ENCODE measurements around the gene GZMM.
A peak's percentile ranks its signal among the peaks of the same experiment; 100 is the strongest.
"Not testable (repeated sequence)": the region's sequence is repeated elsewhere in the genome, so short reads cannot be mapped to it uniquely, and the experiment has no call there.

GZMM gene

GRCh38 chr19:583968-584239 is 40.1 kb downstream of the GZMM start:
- no peak for DNase-seq

- DNase-seq: no peak
Observed at GRCh38 chr19:584240-585001, 40.6 kb downstream of the GZMM start.

DNA sequence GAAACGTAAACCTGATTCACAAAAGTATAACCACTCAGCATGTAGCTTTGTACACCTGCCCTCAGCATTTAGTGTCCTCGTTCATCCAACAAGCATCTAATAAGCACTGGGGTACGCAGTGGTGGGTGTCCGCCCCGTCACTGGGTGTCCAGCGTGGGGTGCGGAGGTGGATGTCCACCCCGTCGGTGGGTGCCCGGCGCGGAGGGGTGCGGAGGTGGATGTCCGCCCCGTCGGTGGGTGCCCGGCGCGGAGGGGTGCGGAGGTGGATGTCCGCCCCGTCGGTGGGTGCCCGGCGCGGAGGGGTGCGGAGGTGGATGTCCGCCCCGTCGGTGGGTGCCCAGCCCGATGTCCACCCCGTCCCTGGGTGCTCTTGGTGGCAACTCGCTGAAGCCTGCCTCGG is 41.3 kb downstream of the GZMM start:
- not testable (repeated sequence) for DNase-seq

DNA sequence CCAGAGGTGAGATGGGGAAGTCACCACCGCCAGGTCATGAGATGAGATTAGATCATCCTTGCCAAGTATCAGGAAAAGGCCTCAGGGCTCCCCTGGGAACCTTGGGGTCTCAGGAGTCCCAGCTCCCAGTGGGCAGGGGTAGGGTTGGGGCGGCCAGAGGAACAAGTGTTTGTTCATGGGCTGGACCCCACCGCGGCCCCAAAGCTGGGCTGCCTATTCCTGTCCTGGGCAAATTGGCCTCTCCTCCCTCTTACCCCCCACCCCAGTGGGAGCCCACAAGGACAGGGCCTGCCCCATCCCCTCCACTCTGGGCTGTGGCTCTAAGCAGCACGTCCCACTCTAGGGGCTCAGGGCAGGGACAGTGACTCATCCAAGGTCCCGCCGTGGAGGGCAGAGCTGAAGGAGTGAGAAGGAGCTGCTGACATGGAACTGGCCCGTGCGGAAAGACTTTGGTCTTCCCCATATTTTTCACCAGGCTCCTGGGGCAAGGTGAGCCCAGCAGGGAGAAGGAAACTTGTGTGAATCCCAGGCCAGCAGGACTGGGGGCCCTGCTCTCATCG is 41.8 kb downstream of the GZMM start:
- DNase-seq: no peak

DNA sequence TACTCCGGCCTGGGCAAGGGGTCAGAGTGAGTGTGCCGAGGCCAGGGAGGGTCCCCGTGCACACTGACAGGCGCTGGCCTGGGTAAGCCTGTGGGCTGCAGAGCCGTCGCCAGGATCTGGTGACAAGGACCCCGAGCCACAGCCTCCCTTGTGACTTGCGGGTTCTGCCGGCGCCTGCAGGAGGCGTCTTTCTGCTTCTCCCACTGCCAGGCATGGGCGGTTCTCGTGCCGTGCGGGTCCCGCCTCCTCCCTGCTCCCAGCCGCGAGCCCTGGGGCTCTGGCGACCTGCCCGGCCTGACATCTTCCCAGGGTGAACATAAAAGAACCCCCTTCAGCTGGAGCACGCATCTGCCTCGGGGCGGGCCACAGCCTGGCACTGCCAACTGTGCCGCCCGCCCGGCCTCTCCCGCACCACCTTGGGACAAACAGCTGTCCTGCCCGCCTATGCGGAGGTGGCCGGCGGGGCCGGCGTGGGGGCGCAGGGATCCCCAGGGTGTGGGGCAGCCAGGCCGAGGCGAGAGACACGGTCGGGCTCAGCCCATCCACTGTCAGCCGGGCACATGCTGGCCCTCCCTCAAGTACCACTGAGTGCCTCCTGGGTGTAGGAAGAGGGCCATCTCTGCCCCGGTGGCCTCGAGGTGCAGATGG is 44.4 kb downstream of the GZMM start:
- DNase-seq: peak; percentile 71

DNA sequence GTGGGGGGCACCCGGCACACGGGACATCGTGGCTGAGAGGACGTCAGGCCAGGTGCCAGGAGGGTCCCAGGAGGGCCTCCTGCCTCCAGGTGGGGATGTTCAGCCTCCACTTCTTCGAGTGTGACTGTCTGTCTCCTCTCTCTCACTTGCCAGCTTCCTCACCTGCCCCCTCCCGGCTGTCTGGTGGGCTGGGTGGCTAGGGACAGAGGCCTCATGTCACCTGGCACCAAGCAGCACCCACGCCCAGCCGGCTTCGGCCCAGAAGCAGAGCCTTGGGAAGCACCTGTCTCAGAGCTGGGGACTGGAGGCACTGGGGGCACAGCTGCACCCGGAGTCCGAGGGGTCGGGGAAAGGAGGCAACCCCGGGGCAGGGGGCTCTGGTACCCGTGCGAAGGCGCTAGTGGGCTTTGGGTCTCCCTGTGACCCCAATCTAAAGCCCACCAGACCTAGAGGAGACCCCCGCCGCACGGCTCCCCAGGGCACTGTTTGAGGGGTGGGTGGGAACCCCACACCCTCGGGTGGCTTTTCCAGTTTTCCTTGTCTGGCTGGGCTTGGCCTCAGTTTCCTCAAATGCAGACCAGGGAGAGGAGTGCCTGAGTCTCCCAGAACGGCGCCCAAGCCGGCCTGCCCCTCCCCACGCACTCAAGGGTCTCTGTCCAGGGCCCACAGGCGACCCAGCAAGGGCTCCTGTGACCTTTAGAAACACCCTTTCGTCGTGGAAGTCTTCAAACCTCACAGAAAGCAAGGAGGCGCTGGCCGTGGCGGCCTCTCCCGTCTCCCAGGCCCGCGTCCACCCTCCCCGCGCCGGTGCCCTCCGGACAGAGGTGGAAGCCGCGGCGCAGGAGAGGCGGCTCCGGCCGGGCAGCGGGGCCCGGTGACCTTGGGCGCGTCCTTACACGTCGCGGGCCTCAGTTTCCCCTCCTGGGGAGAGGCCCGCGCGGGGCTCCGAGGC is 45.2 kb downstream of the GZMM start:
- peak; percentile 31 for DNase-seq

- no peak for DNase-seq
Observed at GRCh38 chr19:589693-590395, 46.0 kb downstream of the GZMM start, which contains the start of gene HCN2. Gene HCN2 (plus strand): TSS chr19:589881. CDS start chr19:589946, 65 bp downstream.

DNA sequence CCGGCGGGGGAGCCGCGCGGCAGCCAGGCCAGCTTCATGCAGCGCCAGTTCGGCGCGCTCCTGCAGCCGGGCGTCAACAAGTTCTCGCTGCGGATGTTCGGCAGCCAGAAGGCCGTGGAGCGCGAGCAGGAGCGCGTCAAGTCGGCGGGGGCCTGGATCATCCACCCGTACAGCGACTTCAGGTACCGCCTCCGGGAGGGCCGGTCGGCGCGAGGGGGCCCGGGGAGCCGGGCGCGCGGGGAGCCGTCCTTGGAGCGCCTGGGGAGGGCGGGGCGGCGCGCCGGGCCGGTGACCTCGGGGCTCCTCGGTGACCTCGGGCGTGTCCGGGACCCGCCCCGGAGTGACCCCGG is 46.5 kb downstream of the GZMM start:
- DNase-seq: peak; percentile 16

DNA sequence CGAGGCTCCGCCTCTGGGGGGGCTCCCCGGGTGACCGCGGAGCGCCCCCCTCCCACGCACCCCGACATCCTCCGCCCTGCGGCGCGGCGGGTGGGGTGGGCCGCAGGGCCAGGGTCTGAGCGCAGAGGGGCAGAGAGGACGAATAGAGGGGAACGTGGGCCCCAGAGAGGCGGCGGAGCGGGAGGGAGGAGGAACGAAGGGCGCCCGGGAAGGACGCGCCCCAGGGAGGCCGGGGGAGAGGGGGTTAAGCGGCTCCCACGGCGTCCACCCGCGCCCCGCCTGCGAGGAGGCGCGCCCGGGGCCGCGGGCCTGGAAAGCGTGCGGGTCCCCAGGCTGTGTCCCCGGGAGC is 46.9 kb downstream of the GZMM start:
- DNase-seq: no peak

DNA sequence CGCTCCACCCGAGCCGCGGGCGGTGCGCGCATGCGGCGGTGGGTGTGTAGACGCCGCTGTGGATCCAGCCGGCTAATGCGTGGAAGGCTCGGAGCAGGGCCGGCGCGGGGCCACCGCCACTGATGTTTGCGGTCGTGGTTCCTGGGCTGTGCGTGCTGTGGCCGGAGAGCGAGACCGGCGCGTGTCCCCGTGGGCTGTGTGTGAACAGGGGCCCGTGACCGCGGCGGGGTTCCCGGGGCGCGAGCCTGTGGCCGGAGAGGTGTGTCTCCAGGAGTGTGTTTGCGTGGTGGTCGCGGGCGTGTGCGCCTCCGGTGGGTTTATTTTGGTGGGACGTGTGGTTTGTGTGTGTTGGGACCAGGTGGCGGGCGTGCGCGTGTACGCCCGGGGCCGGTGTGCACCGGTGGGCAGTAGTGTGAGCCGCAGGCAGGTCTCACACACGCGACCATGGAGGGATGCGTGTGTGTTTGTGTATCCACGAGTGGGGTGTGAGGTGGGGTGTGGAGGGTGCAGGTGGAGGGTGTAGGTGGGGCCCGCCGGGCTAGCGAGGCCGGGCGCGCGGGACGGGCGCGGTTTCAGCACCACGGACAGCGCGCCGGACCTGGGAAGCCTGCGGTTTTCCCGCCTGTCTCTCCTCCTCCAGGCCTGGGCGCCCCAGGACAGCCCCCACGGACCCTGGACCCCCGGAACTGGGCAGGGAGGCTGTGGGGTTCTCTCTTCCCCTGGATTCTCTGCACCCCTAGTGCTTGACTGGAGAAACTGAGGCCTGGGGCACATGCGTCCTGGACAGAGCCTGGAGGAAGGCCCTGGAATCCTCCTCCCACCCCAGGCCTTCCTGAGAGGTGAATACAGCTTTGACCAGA is 47.5 kb downstream of the GZMM start:
- DNase-seq: no peak

- no peak for DNase-seq
Observed at GRCh38 chr19:592101-592500, 48.2 kb downstream of the GZMM start.

DNA sequence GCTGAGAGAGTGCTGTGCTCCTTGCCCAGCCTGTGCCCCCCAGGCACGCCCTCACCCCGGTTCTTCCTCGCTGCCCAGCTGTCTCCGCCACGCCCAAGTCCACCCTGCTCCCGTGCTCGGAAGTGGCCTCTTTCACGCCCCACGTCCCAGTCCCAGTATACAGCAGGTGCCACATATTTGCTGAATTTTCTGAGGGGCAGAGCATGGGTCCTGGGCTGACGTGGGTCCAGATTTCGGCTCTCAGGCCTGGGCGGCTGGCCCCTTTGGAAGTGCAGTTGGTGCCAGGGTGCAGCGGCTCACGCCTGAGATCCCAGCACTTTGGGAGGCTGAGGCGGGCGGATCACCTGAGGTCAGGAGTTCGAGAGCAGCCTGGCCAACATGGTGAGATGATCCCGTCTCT is 49.2 kb downstream of the GZMM start:
- DNase-seq: no peak

GRCh38 chr19:593505-593904 is 49.7 kb downstream of the GZMM start:
- DNase-seq: no peak

DNA sequence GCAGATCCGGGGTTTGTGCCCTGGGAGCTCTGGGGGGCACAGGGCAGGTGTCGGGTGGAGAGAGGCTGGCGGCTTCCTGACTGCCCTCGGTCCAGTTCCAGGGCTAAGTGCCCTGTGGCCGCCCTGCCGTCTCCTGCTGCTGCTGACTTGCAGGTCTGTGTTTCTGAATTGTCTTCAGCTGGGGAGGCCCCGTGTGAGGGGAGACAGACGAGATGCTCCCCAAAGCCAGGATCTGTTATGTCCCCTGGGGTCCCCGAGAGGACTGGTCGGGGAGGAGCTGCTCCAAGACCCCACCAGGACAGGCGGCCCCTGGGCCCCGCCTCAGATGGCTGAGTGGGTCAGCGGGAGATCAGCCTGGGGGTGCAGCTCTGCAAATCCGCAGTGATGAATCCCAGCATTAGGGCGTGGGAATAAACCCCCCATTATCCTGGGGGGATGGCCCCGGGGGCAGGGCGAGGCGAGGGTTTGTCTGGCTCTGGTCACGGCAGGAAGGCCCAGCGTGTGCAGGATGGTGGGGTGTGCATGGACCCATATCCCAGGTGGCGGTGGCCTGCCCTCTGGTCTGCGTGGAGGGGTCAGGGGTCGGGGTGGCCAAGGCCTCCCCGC is 50.5 kb downstream of the GZMM start:
- no peak for DNase-seq

GRCh38 chr19:595326-596262 is 51.7 kb downstream of the GZMM start:
- no peak for DNase-seq

DNA sequence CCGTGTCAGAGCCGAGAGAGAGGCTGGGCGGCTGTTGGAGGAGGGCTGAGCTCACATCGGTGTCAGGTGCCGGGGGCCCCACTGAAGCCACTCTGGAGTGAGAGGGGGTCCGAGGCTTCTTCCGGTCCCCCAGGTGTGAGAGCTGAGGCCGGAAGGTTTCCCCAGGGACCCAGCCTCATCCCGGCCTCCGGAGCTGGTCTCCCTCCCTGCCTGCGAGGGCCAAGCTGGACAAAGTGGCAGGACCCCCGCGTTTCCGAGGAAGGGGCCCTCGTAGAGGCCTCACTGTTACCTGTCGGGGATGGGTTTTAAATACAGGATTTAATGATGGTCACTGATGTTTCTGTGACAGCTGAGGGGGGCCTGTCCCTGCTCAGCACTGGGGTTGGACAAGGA is 52.4 kb downstream of the GZMM start:
- no peak for DNase-seq

- no peak for DNase-seq
Observed at GRCh38 chr19:597406-598315, 53.8 kb downstream of the GZMM start.
